Keratinocyte (primary cell): ENCODE measurements around the gene FTL. TPM values are rescaled to one million over a fixed set of nuclear protein-coding genes. Genes with fewer than 3 reads are reported as not detected.

Experiments used
- DNase-seq: peaks from one replicate; pipeline ENCODE4 v3.0.0-alpha.2; 2011; ENCODE audit warnings: low read depth, missing footprints, low spot score
- FAIRE-seq: peaks from 2 replicates; lab custom pipeline; 2011; peaks lifted over from hg19 to GRCh38; lab: Jason Lieb, UNC
- H2AFZ ChIP-seq: 2 replicates; pipeline ENCODE4 v1.6.0; 2012; ENCODE audit warnings: low read length, control low read depth, inconsistent platforms; ENCODE audit not compliant: control insufficient read depth
- H3K27ac ChIP-seq: 2 replicates; pipeline ENCODE4 v1.5.1; 2011; ENCODE audit warnings: low read length; ENCODE audit not compliant: control insufficient read depth, insufficient read depth
- H3K27me3 ChIP-seq: 3 replicates; pipeline ENCODE4 v1.6.0; 2011; ENCODE audit warnings: low read length; ENCODE audit not compliant: control insufficient read depth, insufficient read depth; ENCODE audit errors: extremely low read depth
- H3K36me3 ChIP-seq, 2 experiments: 2 replicates in 1 of 2; 3 replicates in 1 of 2; pipeline ENCODE4 v1.5.1; 2011; ENCODE audit warnings: low read length in 2 of 2, mild to moderate bottlenecking in 1 of 2; ENCODE audit not compliant: control insufficient read depth in 2 of 2, insufficient read depth in 2 of 2; ENCODE audit errors: extremely low read depth in 1 of 2
- H3K4me1 ChIP-seq: 3 replicates; pipeline ENCODE4 v1.5.1; 2011; ENCODE audit warnings: low read length; ENCODE audit not compliant: control insufficient read depth, insufficient read depth; ENCODE audit errors: extremely low read depth
- H3K4me2 ChIP-seq: 3 replicates; pipeline ENCODE4 v1.6.0; 2011; ENCODE audit warnings: low read depth, low read length; ENCODE audit not compliant: control insufficient read depth, insufficient read depth; ENCODE audit errors: extremely low read depth
- H3K4me3 ChIP-seq, 3 experiments: fragments of 200-600 bp in 1 of 3; sonication (generic) in 1 of 3; 2 replicates in 2 of 3; 3 replicates in 1 of 3; pipeline ENCODE4 v1.5.1; 2011 to 2016; ENCODE audit warnings: low read length in 3 of 3, mild to moderate bottlenecking in 3 of 3, control low read depth in 2 of 3, inconsistent platforms in 1 of 3, low read depth in 1 of 3, mixed read lengths in 1 of 3, mixed run types in 1 of 3, moderate library complexity in 1 of 3; ENCODE audit not compliant: control insufficient read depth in 2 of 3, insufficient read depth in 2 of 3; ENCODE audit errors: extremely low read depth in 1 of 3
- H3K79me2 ChIP-seq: 2 replicates; pipeline ENCODE4 v1.6.0; 2012; ENCODE audit warnings: low read length; ENCODE audit not compliant: control insufficient read depth, insufficient read depth
- H3K9ac ChIP-seq: 3 replicates; pipeline ENCODE4 v1.6.0; 2011; ENCODE audit warnings: low read length; ENCODE audit not compliant: control insufficient read depth, insufficient read depth; ENCODE audit errors: extremely low read depth
- H3K9me1 ChIP-seq: 3 replicates; pipeline ENCODE4 v1.6.0; 2011; ENCODE audit warnings: low read length; ENCODE audit not compliant: control insufficient read depth, insufficient read depth; ENCODE audit errors: extremely low read depth
- H3K9me3 ChIP-seq: 2 replicates; pipeline ENCODE4 v1.5.1; 2012; ENCODE audit warnings: low read depth, low read length; ENCODE audit not compliant: control insufficient read depth
- H4K20me1 ChIP-seq: 3 replicates; pipeline ENCODE4 v1.6.0; 2011; ENCODE audit warnings: low read length; ENCODE audit not compliant: control insufficient read depth, insufficient read depth; ENCODE audit errors: extremely low read depth
- EZH2 ChIP-seq: IDR thresholded peaks from one replicate; pipeline ENCODE4 v1.6.1; 2012; ENCODE audit warnings: inconsistent platforms, mild to moderate bottlenecking, low read length, moderate library complexity
- dilution Hi-C: fragments of 300-500 bp; cut with MboI; formaldehyde crosslinking; loops from one replicate; pipeline ENCODE4 v1.7.0; 2020; ENCODE audit warnings: low sequenced_read_pairs; ENCODE audit not compliant: extremely low pct_ligation_motif_present
- polyA plus RNA-seq, 5 experiments: library from polyadenylated mRNA; depleted of rRNA in 3 of 5; stranded (reverse) in 3 of 5; stranded (forward) in 1 of 5; unstranded in 1 of 5; fragments of >200 nt; gene quantifications; 1 replicate in 1 of 5; 2 replicates in 3 of 5; 3 replicates in 1 of 5; pipeline versions ENCODE4 v1.2.1 to v1.2.3, GENCODE V29; 2011 to 2012; ENCODE audit warnings: missing spikeins in 2 of 5, low read depth in 1 of 5, low replicate concordance in 1 of 5
- TF ChIP-seq, protein P1 (sequence below), 3 experiments: IDR thresholded peaks in 1 of 3; conservative IDR thresholded peaks in 1 of 3; optimal IDR thresholded peaks in 1 of 3; 2 replicates in 2 of 3; 3 replicates in 1 of 3; pipeline versions ENCODE3 to v1.5.1; 2011; ENCODE audit warnings: low read length in 3 of 3, mild to moderate bottlenecking in 3 of 3, moderate library complexity in 2 of 3, control low read depth in 1 of 3, inconsistent platforms in 1 of 3; ENCODE audit not compliant: insufficient read depth in 2 of 3; ENCODE audit errors: extremely low read depth in 1 of 3

The FTL gene
- polyA plus RNA-seq, 1 donor (not counting 4 experiments of a cell fraction or from before 2014, with no cell fraction given): 838 TPM

- Histone ChIP-seq H3K27me3 (no peaks in the 10 kb centered on the region), H2AFZ (no peak overlapping the region), H3K27ac (no peak overlapping the region), H3K9ac (no peak overlapping the region), H3K4me1 (no peaks in the 10 kb centered on the region), H4K20me1 (no peaks in the 10 kb centered on the region), H3K4me3 (no peak overlapping the region), H3K9me1 (no peaks in the 10 kb centered on the region), H3K36me3 (peaks cover 56 to 58% of the 10 kb centered on the region in 2 experiments), H3K79me2 (peaks cover 20% of the 10 kb centered on the region), H3K4me2 (no peak overlapping the region), H3K9me3 (no peaks in the 10 kb centered on the region)
- DNase-seq: no peak
- TF ChIP-seq EZH2: no peak
- TF ChIP-seq, protein P1, sequence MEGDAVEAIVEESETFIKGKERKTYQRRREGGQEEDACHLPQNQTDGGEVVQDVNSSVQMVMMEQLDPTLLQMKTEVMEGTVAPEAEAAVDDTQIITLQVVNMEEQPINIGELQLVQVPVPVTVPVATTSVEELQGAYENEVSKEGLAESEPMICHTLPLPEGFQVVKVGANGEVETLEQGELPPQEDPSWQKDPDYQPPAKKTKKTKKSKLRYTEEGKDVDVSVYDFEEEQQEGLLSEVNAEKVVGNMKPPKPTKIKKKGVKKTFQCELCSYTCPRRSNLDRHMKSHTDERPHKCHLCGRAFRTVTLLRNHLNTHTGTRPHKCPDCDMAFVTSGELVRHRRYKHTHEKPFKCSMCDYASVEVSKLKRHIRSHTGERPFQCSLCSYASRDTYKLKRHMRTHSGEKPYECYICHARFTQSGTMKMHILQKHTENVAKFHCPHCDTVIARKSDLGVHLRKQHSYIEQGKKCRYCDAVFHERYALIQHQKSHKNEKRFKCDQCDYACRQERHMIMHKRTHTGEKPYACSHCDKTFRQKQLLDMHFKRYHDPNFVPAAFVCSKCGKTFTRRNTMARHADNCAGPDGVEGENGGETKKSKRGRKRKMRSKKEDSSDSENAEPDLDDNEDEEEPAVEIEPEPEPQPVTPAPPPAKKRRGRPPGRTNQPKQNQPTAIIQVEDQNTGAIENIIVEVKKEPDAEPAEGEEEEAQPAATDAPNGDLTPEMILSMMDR (optimal IDR thresholded peaks at IDR 0.05 in 1 of 3, IDR thresholded peaks at IDR 0.05 in 1 of 3, conservative IDR thresholded peaks at IDR 0.05 in 1 of 3; ENCODE audit: extremely low read depth in 1 of 3, insufficient read depth in 2 of 3, low read length in 3 of 3): no peak
- dilution Hi-C loops: no loop called here
- no peak for FAIRE-seq
Observed at GRCh38 chr19:48986211-48986610, 21.1 kb downstream of the FTL start.

DNA sequence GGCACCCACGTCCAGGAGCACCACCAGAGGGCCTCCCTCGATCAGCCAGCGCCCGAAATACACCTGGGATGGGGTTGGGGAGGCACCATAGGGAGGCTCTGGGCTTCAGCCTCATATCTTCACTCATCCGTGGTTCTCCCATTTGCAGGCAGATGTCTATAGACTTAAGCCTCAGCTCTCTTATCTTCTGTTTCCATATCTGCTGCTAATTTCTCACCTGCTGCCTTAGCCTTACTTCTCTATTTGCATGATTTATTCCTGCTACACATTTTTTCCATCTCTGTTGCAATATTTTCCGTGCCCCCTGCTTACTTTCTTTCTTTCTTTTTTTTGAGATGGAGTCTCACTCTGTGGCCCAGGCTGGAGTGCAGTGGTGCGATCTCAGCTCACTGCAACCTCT, 22.2 kb downstream of the FTL start:
- FAIRE-seq (no peak), DNase-seq (no peak)
- TF ChIP-seq EZH2: no peak
- TF ChIP-seq, protein P1 (optimal IDR thresholded peaks at IDR 0.05 in 1 of 3, IDR thresholded peaks at IDR 0.05 in 1 of 3, conservative IDR thresholded peaks at IDR 0.05 in 1 of 3; ENCODE audit: extremely low read depth in 1 of 3, insufficient read depth in 2 of 3, low read length in 3 of 3): no peak
- Histone ChIP-seq H4K20me1 (no peaks in the 10 kb centered on the region), H3K4me2 (no peak overlapping the region), H3K9ac (no peak overlapping the region), H3K79me2 (peaks cover 32% of the 10 kb centered on the region), H3K27me3 (no peaks in the 10 kb centered on the region), H3K36me3 (peaks cover 49% of the 10 kb centered on the region in 2 experiments), H3K27ac (no peak overlapping the region), H2AFZ (no peak overlapping the region), H3K9me3 (no peaks in the 10 kb centered on the region), H3K4me3 (no peak overlapping the region), H3K9me1 (no peaks in the 10 kb centered on the region), H3K4me1 (peaks cover 4% of the 10 kb centered on the region)
- dilution Hi-C loops: no loop called here
